GM12878 (cell line): ENCODE measurements around the gene P3H3.

Experiments used
- GABPA ChIP-seq: IDR thresholded peaks from 2 replicates; pipeline ENCODE4 v1.6.1; 2014; ENCODE audit warnings: antibody characterized with exemption, low read depth, mild to moderate bottlenecking, inconsistent platforms
- NR2C2 ChIP-seq: IDR thresholded peaks from 2 replicates; pipeline ENCODE4 v1.6.1; 2011; ENCODE audit warnings: borderline replicate concordance, low read depth; ENCODE audit not compliant: control insufficient read depth, insufficient read length
- POLR2A ChIP-seq: IDR thresholded peaks from 2 replicates; pipeline ENCODE4 v1.6.1; 2011; ENCODE audit warnings: low read depth, mild to moderate bottlenecking, low read length
- POLR2AphosphoS5 ChIP-seq: IDR thresholded peaks from 2 replicates; pipeline ENCODE4 v1.6.1; 2011; ENCODE audit warnings: mild to moderate bottlenecking, low read length, inconsistent platforms
- TAF1 ChIP-seq: IDR thresholded peaks from 2 replicates; pipeline ENCODE4 v1.6.1; 2011; ENCODE audit warnings: mild to moderate bottlenecking, low read depth, low read length, borderline replicate concordance
- ZBED1 ChIP-seq: IDR thresholded peaks from 2 replicates; pipeline ENCODE4 v1.6.1; 2016; ENCODE audit warnings: borderline replicate concordance
- TF ChIP-seq, protein P1 (sequence below): IDR thresholded peaks from 2 replicates; pipeline ENCODE4 v1.6.1; 2012; ENCODE audit warnings: low read depth, low read length, improper control_type of control experiment
- TF ChIP-seq, protein P2 (sequence below): IDR thresholded peaks from 2 replicates; pipeline ENCODE4 v1.6.1; 2012; ENCODE audit warnings: low read depth, low read length, improper control_type of control experiment
- TF ChIP-seq, protein P3 (sequence below), 3 experiments: IDR thresholded peaks in 2 of 3; conservative IDR thresholded peaks in 1 of 3; 2 replicates each; pipeline ENCODE4 v1.5.1; 2011; ENCODE audit warnings: low read depth in 3 of 3, low read length in 3 of 3, mild to moderate bottlenecking in 3 of 3, control low read depth in 2 of 3, moderate library complexity in 2 of 3, inconsistent platforms in 1 of 3, mixed read lengths in 1 of 3; ENCODE audit not compliant: control insufficient read depth in 2 of 3, insufficient read depth in 1 of 3; ENCODE audit errors: extremely low read depth in 1 of 3
- TF ChIP-seq, protein P4 (sequence below): fragments of 450-650 bp; IDR thresholded peaks from 2 replicates; pipeline ENCODE4 v1.6.1; 2017; ENCODE audit warnings: mild to moderate bottlenecking

DNA sequence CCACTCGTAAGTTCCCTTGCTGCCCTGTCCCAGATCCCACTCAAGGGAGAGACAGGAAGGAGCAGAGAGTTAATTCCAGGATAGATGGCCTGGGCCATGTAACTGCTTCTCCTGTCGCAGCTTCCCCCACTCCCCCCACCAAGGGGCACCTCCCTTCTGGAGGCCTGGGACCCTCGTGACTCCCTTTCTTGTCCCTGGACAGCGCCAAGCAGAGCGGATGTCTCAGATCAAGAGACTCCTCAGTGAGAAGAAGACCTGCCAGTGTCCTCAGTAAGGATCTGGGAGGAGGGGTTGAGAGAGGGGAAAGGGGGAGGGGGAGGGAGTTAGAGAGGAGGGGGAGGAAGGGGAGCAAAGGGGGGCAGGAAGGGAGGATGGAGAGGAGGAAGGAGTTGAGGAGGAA lies 9.6 kb upstream of the P3H3 start:
- TF ChIP-seq, protein P1, sequence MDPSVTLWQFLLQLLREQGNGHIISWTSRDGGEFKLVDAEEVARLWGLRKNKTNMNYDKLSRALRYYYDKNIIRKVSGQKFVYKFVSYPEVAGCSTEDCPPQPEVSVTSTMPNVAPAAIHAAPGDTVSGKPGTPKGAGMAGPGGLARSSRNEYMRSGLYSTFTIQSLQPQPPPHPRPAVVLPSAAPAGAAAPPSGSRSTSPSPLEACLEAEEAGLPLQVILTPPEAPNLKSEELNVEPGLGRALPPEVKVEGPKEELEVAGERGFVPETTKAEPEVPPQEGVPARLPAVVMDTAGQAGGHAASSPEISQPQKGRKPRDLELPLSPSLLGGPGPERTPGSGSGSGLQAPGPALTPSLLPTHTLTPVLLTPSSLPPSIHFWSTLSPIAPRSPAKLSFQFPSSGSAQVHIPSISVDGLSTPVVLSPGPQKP, result no peak
- TF ChIP-seq POLR2A, result no peak
- TF ChIP-seq NR2C2, result no peak
- TF ChIP-seq, protein P2, sequence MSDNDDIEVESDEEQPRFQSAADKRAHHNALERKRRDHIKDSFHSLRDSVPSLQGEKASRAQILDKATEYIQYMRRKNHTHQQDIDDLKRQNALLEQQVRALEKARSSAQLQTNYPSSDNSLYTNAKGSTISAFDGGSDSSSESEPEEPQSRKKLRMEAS, result no peak
- TF ChIP-seq TAF1, result no peak
- no peak for TF ChIP-seq GABPA
- TF ChIP-seq, protein P3, sequence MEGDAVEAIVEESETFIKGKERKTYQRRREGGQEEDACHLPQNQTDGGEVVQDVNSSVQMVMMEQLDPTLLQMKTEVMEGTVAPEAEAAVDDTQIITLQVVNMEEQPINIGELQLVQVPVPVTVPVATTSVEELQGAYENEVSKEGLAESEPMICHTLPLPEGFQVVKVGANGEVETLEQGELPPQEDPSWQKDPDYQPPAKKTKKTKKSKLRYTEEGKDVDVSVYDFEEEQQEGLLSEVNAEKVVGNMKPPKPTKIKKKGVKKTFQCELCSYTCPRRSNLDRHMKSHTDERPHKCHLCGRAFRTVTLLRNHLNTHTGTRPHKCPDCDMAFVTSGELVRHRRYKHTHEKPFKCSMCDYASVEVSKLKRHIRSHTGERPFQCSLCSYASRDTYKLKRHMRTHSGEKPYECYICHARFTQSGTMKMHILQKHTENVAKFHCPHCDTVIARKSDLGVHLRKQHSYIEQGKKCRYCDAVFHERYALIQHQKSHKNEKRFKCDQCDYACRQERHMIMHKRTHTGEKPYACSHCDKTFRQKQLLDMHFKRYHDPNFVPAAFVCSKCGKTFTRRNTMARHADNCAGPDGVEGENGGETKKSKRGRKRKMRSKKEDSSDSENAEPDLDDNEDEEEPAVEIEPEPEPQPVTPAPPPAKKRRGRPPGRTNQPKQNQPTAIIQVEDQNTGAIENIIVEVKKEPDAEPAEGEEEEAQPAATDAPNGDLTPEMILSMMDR (IDR thresholded peaks at IDR 0.05 in 2 of 3, conservative IDR thresholded peaks at IDR 0.05 in 1 of 3; ENCODE audit: control insufficient read depth in 2 of 3, extremely low read depth in 1 of 3, insufficient read depth in 1 of 3, low read depth in 3 of 3, low read length in 3 of 3), result no peak
- no peak for TF ChIP-seq ZBED1
- TF ChIP-seq POLR2AphosphoS5, result no peak
- TF ChIP-seq, protein P4, sequence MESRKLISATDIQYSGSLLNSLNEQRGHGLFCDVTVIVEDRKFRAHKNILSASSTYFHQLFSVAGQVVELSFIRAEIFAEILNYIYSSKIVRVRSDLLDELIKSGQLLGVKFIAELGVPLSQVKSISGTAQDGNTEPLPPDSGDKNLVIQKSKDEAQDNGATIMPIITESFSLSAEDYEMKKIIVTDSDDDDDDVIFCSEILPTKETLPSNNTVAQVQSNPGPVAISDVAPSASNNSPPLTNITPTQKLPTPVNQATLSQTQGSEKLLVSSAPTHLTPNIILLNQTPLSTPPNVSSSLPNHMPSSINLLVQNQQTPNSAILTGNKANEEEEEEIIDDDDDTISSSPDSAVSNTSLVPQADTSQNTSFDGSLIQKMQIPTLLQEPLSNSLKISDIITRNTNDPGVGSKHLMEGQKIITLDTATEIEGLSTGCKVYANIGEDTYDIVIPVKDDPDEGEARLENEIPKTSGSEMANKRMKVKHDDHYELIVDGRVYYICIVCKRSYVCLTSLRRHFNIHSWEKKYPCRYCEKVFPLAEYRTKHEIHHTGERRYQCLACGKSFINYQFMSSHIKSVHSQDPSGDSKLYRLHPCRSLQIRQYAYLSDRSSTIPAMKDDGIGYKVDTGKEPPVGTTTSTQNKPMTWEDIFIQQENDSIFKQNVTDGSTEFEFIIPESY, result no peak
